Measurements from ENCODE around the gene PIEZO1. TPM values are rescaled to one million over a fixed set of nuclear protein-coding genes. Genes with fewer than 3 reads are reported as not detected.
"Not testable (repeated sequence)": the region's sequence is repeated elsewhere in the genome, so short reads cannot be mapped to it uniquely, and the experiment has no call there.

Gene PIEZO1
- total RNA-seq, 1 donor from 2014 or later = 37.7 TPM

GRCh38 chr16:88824256-88825077, 39.4 kb upstream of the PIEZO1 start:
- Mint-ChIP-seq H3K27me3 (no peaks in the 10 kb centered on the region), H3K36me3 (ENCODE audit: insufficient read depth) (no peaks in the 10 kb centered on the region), H3K4me3 (ENCODE audit: low read depth) (no peak overlapping the region), H3K4me1 (ENCODE audit: low read depth) (no peaks in the 10 kb centered on the region), H3K27ac (no peak overlapping the region), H3K9me3 (ENCODE audit: low read depth) (no peaks in the 10 kb centered on the region)
- no peak for DNase-seq (ENCODE audit: low spot score, unreplicated experiment)
- TF ChIP-seq CTCF (IDR thresholded peaks at IDR 0.05; ENCODE audit: unreplicated experiment) = no peak

- not testable (repeated sequence) for H3K27me3 Mint-ChIP-seq; H3K4me1 Mint-ChIP-seq (ENCODE audit: low read depth); H3K9me3 Mint-ChIP-seq (ENCODE audit: low read depth); DNase-seq (ENCODE audit: low spot score, unreplicated experiment); H3K36me3 Mint-ChIP-seq (ENCODE audit: insufficient read depth); H3K27ac Mint-ChIP-seq; H3K4me3 Mint-ChIP-seq (ENCODE audit: low read depth)
Observed at GRCh38 chr16:88823646-88824045, 38.6 kb upstream of the PIEZO1 start.

- DNase-seq (ENCODE audit: low spot score, unreplicated experiment) = no peak
Observed at GRCh38 chr16:88822281-88823040, 37.4 kb upstream of the PIEZO1 start.

GRCh38 chr16:88821168-88821850, 36.3 kb upstream of the PIEZO1 start:
- no peak for DNase-seq (ENCODE audit: low spot score, unreplicated experiment)
- no peaks in the 10 kb centered on the region for H3K36me3 Mint-ChIP-seq (ENCODE audit: insufficient read depth)
- no peak overlapping the region for H3K27ac Mint-ChIP-seq
- no peak overlapping the region for H3K4me3 Mint-ChIP-seq (ENCODE audit: low read depth)
- no peaks in the 10 kb centered on the region for H3K27me3 Mint-ChIP-seq
- no peak for TF ChIP-seq CTCF (IDR thresholded peaks at IDR 0.05; ENCODE audit: unreplicated experiment)
- no peaks in the 10 kb centered on the region for H3K9me3 Mint-ChIP-seq (ENCODE audit: low read depth)
- H3K4me1 Mint-ChIP-seq (ENCODE audit: low read depth) = no peaks in the 10 kb centered on the region

More at GRCh38 chr16:88822281-88823040, 37.4 kb upstream of the PIEZO1 start:
- Mint-ChIP-seq H3K9me3 (ENCODE audit: low read depth) (no peaks in the 10 kb centered on the region), H3K27me3 (no peaks in the 10 kb centered on the region), H3K4me1 (ENCODE audit: low read depth) (no peaks in the 10 kb centered on the region), H3K4me3 (ENCODE audit: low read depth) (no peak overlapping the region), H3K27ac (no peak overlapping the region), H3K36me3 (ENCODE audit: insufficient read depth) (no peaks in the 10 kb centered on the region)
- TF ChIP-seq CTCF (IDR thresholded peaks at IDR 0.05; ENCODE audit: unreplicated experiment) = no peak

- H3K27ac Mint-ChIP-seq = no peak overlapping the region
- no peak for TF ChIP-seq CTCF (IDR thresholded peaks at IDR 0.05; ENCODE audit: unreplicated experiment)
- H3K4me1 Mint-ChIP-seq (ENCODE audit: low read depth) = no peaks in the 10 kb centered on the region
- no peaks in the 10 kb centered on the region for H3K36me3 Mint-ChIP-seq (ENCODE audit: insufficient read depth)
- DNase-seq (ENCODE audit: low spot score, unreplicated experiment) = no peak
- no peaks in the 10 kb centered on the region for H3K9me3 Mint-ChIP-seq (ENCODE audit: low read depth)
- no peak overlapping the region for H3K4me3 Mint-ChIP-seq (ENCODE audit: low read depth)
- no peaks in the 10 kb centered on the region for H3K27me3 Mint-ChIP-seq
Observed at GRCh38 chr16:88820385-88821025, 35.5 kb upstream of the PIEZO1 start.
